GM18505 (cell line): ENCODE measurements around the gene ADRA2C.

ENCODE experiments used
- ATAC-seq: cut with Tn5 transposase; IDR thresholded peaks from one replicate; pipeline ENCODE4 v1.9.1; 2021; ENCODE audit not compliant: unreplicated experiment
- POLR2A ChIP-seq: IDR thresholded peaks from 4 replicates; pipeline ENCODE4 v1.6.1; 2011; ENCODE audit warnings: borderline replicate concordance; ENCODE audit not compliant: insufficient read depth, insufficient read length; ENCODE audit errors: extremely low read depth

Gene ADRA2C

GRCh38 chr4:3766036-3766784 lies at the start of gene ADRA2C:
TSS of gene ADRA2C (plus strand) at chr4:3766385. CDS start at chr4:3766607, 222 bp downstream.
- no peak for TF ChIP-seq POLR2A
- no peak for ATAC-seq

DNA sequence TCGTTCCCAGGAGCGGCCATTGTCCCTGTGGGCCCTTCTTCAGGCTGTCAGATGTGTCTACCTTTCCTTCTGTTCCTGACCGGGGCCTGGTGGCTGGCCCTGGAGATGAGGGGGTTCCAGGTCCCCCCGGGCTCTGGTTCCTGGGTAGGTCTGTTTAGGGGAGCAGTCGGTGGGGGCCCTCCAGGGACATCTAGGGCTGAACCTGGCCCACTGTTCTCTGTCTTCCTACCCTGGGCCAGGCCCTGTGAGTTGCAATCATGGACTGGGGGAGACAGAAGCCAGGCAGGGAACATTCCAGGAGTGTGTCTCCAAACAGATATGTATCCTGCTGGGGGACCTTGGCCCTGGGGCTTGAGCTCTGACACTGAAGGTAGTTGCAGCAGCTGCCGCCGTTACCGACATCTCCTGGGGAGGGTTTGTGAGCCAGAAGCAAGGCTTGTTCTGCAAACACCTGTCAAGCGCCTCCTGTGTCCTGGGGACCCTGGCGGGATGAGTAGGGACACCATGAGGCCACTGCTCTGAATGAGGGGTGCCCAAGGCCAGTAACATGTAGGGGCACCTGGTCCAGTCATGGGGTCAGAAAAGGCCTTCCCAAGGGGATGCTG lies 49.5 kb upstream of the ADRA2C start:
- ATAC-seq: no peak
- no peak for TF ChIP-seq POLR2A

- TF ChIP-seq POLR2A: no peak
- ATAC-seq: no peak
Measured at GRCh38 chr4:3717241-3717640, 48.9 kb upstream of the ADRA2C start.

GRCh38 chr4:3718462-3718861 lies 47.7 kb upstream of the ADRA2C start:
- no peak for ATAC-seq

DNA sequence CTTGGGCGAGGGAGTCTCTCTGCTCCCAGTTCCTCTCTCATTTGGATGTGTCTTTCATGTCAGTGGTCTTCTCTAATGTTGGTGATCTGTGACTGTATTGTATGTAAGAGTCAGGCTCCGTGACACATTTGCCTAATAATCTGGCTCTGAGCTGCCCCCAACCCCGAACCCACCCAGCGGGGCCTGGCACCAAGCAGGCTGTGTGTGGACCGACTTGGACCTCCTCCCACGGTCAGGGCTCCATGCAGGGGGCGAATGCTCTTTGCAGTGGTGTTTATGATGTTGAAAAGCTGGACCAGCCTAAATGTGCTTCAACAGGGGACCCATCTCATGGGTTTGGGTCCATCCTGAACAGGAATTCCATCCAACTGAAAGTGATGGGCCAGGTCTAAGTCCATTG lies 47.0 kb upstream of the ADRA2C start:
- TF ChIP-seq POLR2A: no peak
- ATAC-seq: no peak

More at GRCh38 chr4:3718462-3718861, 47.7 kb upstream of the ADRA2C start:
- TF ChIP-seq POLR2A: no peak

- TF ChIP-seq POLR2A: no peak
- no peak for ATAC-seq
Measured at GRCh38 chr4:3719836-3720235, 46.3 kb upstream of the ADRA2C start.

DNA sequence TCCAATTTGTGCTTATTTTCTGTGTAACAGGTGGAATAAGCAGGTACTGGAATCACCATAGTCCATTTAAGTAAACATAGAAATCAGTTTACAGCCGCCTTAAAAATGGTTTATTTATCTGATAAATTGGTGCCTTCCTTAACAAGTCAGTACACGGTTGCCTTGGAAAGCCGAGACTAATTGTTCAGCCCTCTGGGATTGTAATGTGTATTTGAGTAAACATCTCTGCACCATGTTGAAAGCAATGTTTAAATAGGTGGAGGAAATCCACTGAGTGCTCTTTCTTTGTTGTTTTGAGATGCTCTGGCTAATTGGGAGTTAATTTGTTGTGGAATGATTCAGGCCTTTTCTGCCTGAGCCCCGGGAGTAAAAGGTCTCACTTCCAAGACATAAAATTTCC lies 45.7 kb upstream of the ADRA2C start:
- TF ChIP-seq POLR2A: no peak
- no peak for ATAC-seq

- no peak for ATAC-seq
- no peak for TF ChIP-seq POLR2A
Measured at GRCh38 chr4:3721186-3721585, 45.0 kb upstream of the ADRA2C start.

DNA sequence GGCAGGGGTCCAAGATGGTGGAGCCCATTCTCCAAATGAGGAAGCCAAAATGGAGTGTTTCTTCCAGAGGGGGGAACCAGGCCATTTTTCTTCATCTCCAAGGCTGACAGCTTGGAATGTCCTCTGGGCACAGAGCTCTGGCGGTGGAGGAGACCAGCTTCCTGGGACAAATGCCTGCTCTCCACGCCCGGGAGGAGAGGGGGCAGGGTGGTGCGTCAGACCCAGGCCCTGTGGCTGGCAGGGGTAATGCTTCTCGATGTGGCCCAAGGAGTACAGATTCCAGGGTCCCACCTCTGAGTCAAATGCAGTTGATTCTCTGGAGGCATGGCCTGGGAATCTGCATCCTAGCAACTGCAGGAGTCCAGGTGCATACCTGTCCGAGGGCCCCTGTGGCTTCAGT lies 44.6 kb upstream of the ADRA2C start:
- no peak for ATAC-seq
- TF ChIP-seq POLR2A: no peak

DNA sequence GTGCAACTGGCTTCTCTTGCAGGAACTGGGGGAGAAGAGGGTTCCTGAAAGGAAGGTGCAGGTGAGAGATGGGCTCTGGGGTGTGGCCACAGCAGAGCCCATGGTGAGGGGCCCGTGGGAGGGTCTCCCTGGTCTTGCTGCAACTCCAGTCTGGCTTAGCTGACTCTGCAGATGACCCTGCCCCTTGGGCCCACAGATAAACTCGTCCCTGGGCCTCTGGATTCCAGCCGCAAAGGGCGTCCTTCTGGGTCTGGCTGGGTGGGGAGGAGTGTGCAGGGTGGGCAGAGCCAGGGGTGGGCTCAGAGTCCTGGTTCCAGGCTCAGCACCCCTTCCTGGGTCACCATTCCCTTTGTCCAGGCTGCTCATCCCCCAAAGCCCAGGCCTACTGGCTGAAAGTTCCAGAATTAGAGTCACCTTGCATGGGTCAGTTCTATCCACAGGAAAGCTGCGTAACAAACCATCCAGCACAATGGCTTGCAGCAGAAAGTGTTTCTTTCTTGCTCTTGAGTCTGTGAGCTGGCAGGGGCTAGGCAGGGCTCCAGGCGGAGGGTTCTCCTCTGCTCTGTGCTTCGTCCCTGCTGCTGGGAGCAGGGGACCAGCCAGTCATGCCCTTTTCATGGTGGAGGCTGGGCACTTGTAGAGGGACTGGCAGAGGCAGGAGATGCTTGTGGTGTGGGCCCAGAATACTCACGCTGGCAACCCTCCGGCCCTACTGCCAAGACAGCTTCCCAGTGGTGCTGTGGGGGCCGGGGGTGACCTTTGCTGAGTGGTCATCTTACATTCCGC lies 43.5 kb upstream of the ADRA2C start:
- TF ChIP-seq POLR2A: no peak
- ATAC-seq: no peak

DNA sequence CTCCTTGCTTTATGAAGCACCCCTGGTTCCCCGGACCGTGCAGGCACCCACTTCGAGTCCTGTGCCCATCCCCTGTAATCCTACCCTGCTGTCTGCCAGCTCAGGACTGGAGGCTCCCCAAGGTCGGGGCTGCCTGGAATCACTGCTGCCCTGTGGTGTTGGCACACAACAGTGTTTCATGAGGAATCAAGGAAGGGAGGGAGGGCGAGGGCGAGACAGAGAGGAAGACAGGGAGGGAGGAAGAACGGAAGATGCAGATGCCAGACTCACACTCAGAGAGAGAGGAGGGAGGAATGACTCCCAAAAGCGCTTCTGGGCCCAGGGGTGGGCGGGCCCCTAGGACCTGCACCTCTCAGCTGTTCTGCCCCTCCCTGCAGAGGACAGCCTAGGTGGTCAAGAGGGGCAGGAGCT lies 42.9 kb upstream of the ADRA2C start:
- no peak for ATAC-seq
- TF ChIP-seq POLR2A: no peak

DNA sequence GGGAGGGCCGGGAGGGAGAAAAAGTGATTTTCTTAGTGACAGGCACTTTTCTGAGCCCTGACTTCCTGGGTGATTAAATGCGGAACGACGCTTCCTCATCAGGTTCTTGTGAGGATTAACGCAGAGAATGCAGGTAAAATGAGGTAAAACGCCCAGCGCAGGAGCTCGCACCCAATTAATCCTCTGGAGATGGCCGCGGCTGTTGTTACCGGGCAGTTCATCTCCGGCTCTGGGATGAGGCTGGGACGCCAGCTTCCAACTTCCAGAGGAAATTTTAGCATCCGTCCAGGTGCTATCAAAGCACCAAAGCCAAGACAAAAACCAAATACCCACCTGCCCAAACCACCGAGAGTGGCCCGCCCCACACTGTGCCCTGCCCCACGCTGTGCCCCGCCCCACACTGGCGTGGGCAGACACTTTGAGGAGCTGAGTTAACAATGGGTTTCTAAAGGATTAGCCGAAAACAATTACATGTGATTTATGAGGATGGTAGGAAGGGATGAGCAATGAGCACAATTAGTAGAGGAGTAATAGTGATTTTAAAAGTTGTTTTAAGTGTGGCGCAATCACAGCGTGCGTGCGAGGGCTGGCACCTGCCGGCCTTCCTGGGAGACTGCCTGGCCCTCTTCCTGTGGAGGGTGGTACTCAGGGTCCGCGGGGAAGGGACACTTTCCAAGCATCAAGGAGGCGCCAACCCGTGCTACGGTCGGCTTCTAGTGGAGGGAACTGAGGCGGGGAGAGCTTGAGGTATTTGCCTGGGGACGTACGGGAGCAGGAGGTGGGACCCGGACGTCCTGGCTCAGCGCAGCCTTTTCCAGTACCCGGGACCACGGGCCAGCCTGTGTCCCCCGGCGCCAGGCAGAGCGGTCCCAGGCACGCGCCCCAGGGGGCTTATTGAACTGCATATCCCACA lies 41.6 kb upstream of the ADRA2C start:
- no peak for ATAC-seq
- no peak for TF ChIP-seq POLR2A

DNA sequence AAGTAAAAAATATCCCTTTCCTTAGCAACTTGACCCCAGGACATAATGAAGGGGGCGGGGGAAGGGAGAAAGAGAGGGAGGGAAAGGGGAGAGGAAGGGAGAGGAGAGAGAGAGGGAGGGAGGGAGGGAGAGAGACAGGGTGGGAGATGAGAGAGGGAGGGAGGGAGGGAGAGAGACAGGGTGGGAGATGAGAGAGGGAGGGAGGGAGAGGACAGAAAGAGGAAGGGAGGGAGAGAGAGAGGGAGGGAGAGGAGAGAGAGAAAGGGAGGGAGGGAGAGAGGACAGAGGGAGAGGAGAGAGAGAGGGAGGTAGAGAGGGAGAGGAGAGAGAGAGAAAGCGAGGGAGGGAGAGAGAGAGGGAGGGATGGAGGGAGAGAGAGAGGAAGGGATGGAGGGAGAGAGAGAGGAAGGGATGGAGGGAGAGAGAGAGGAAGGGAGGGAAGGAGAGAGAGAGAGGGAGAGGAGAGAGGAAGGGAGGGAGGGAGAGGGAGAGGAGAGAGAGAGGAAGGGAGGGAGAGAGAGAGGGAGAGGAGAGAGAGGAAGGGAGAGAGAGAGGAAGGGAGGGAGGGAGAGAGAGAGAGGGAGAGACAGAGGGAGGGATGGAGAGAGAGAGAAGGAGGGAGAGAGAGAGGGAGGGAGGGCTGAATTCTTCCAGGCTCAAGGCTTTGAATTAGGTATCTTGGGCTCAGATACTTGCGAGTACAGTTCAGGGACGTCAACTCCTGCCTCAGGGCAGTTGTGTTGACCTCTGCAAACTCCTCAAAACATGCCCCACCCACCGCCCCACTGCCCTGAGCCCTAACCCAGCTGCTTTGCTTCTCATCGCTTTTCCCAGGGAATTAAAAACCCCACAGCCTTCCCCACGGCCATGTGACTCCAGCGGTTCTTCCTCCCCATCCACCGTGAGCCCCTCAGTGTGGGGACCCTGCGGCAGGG lies 40.0 kb upstream of the ADRA2C start:
- no peak for ATAC-seq
- no peak for TF ChIP-seq POLR2A
